ENCODE results near the gene ENOX1.

DNA sequence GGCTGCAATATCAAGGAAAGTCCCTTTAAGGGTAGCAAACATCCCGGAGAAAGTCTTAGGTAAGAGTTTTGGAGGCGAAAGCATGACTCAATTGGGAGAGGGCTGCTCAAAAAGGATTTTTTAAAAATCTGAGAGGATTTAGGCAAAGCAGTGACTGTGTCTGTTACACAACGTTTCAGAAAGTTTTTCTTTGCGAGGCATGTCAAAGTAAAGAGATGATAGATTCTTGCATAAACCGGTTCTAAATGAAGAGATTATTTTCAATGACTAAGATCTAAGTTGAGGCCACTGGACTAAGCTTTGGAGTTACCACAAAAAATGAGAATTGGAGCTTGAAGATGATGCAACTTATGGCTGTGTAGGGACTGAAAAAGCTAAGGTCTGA, 43.7 kb upstream of the ENOX1 start:
- TF ChIP-seq POLR2AphosphoS5 (IDR thresholded peaks at IDR 0.05), result no peak
- TF ChIP-seq, protein P1, sequence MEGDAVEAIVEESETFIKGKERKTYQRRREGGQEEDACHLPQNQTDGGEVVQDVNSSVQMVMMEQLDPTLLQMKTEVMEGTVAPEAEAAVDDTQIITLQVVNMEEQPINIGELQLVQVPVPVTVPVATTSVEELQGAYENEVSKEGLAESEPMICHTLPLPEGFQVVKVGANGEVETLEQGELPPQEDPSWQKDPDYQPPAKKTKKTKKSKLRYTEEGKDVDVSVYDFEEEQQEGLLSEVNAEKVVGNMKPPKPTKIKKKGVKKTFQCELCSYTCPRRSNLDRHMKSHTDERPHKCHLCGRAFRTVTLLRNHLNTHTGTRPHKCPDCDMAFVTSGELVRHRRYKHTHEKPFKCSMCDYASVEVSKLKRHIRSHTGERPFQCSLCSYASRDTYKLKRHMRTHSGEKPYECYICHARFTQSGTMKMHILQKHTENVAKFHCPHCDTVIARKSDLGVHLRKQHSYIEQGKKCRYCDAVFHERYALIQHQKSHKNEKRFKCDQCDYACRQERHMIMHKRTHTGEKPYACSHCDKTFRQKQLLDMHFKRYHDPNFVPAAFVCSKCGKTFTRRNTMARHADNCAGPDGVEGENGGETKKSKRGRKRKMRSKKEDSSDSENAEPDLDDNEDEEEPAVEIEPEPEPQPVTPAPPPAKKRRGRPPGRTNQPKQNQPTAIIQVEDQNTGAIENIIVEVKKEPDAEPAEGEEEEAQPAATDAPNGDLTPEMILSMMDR (IDR thresholded peaks at IDR 0.05), result no peak
